Suprapubic skin (tissue), 4 donors: ENCODE measurements around the gene TP73. TPM values are rescaled to one million over a fixed set of nuclear protein-coding genes. Genes with fewer than 3 reads are reported as not detected.

Source experiments
- DNase-seq, 2 donors: peaks; one replicate each; pipeline ENCODE4 v3.0.0-alpha.2; 2019; ENCODE audit warnings: low spot score in 2 of 2
- H3K27ac ChIP-seq: fragments of 200-600 bp; sonication (generic); one replicate; pipeline ENCODE4 v1.5.1; 2019
- H3K27me3 ChIP-seq: fragments of 200-600 bp; sonication (generic); one replicate; pipeline ENCODE4 v1.5.1; 2019
- H3K36me3 ChIP-seq: fragments of 200-600 bp; sonication (generic); one replicate; pipeline ENCODE4 v1.5.1; 2019
- H3K4me1 ChIP-seq: fragments of 200-600 bp; sonication (generic); one replicate; pipeline ENCODE4 v1.5.1; 2019
- H3K4me3 ChIP-seq: fragments of 200-600 bp; sonication (generic); one replicate; pipeline ENCODE4 v1.5.1; 2019; ENCODE audit warnings: mild to moderate bottlenecking
- H3K9me3 ChIP-seq: fragments of 200-600 bp; sonication (generic); one replicate; pipeline ENCODE4 v1.5.1; 2019
- CTCF ChIP-seq, 2 donors: fragments of 200-600 bp in 1 of 2; fragments of 450-650 bp in 1 of 2; sonication (generic) in 1 of 2; IDR thresholded peaks; one replicate each; pipeline ENCODE4 v1.5.1; 2016 to 2019; ENCODE audit warnings: antibody characterized with exemption in 2 of 2, mild to moderate bottlenecking in 1 of 2, moderate library complexity in 1 of 2
- EP300 ChIP-seq: sonication (generic); formaldehyde crosslinking; IDR thresholded peaks from one replicate; pipeline ENCODE4 v1.6.1; 2017; ENCODE audit warnings: antibody characterized with exemption
- POLR2A ChIP-seq, 2 donors: fragments of 450-650 bp; IDR thresholded peaks; one replicate each; pipeline ENCODE4 v1.6.1; 2017; ENCODE audit warnings: antibody characterized with exemption in 2 of 2, mild to moderate bottlenecking in 2 of 2, moderate library complexity in 2 of 2
- POLR2AphosphoS5 ChIP-seq, 3 donors: sonication (generic); formaldehyde crosslinking; IDR thresholded peaks; one replicate each; pipeline ENCODE4 v1.6.1; 2017; ENCODE audit warnings: antibody characterized with exemption in 3 of 3
- whole genome bisulfite sequencing: methylation state at CpG from one replicate; pipeline ENCODE4 v1.1.5; 2018; 5-methylcytosine and 5-hydroxymethylcytosine counted together
- total RNA-seq, 4 donors: library from RNA; depleted of rRNA; stranded (reverse); fragments of >200 nt; gene quantifications; one replicate each; pipeline ENCODE4 v1.1.0, GENCODE V29; 2016

Gene TP73
- total RNA-seq, 4 donors from 2014 or later, result 8.8 to 24.7 (median 16.9) TPM

GRCh38 chr1:3632716-3633343, 19.5 kb upstream of the TP73 start:
- Histone ChIP-seq H3K4me3 (no peak overlapping the region), H3K4me1 (no peaks in the 10 kb centered on the region), H3K9me3 (no peaks in the 10 kb centered on the region), H3K27me3 (no peaks in the 10 kb centered on the region), H3K27ac (no peak overlapping the region), H3K36me3 (peaks cover 100% of the 10 kb centered on the region)
- no peak for DNase-seq
- TF ChIP-seq POLR2AphosphoS5 (IDR thresholded peaks at IDR 0.05) (no peak), CTCF (IDR thresholded peaks at IDR 0.05) (no peak), EP300 (no peak), POLR2A (IDR thresholded peaks at IDR 0.05) (no peak)
- WGBS, result 95% methylated on average over 19 of the region's 26 CpGs

GRCh38 chr1:3633344-3634058, 18.8 kb upstream of the TP73 start:
- peaks cover 100% of the 10 kb centered on the region for H3K36me3 ChIP-seq
- 93% methylated on average over 18 of the region's 28 CpGs for WGBS

GRCh38 chr1:3634059-3634800, 18.1 kb upstream of the TP73 start:
- no peak for DNase-seq
- Histone ChIP-seq H3K27me3 (no peaks in the 10 kb centered on the region), H3K36me3 (peaks cover 93% of the 10 kb centered on the region), H3K4me3 (no peak overlapping the region), H3K9me3 (no peaks in the 10 kb centered on the region), H3K27ac (no peak overlapping the region), H3K4me1 (no peaks in the 10 kb centered on the region)
- TF ChIP-seq POLR2A (IDR thresholded peaks at IDR 0.05) (no peak), EP300 (no peak), CTCF (IDR thresholded peaks at IDR 0.05) (no peak), POLR2AphosphoS5 (IDR thresholded peaks at IDR 0.05) (no peak)
- WGBS, result 93% methylated on average over 22 of the region's 22 CpGs

More at GRCh38 chr1:3633344-3634058, 18.8 kb upstream of the TP73 start:
- no peaks in the 10 kb centered on the region for H3K27me3 ChIP-seq
- no peak for DNase-seq
- TF ChIP-seq POLR2AphosphoS5 (IDR thresholded peaks at IDR 0.05), result no peak
- TF ChIP-seq POLR2A (IDR thresholded peaks at IDR 0.05), result no peak
- TF ChIP-seq EP300, result no peak
- TF ChIP-seq CTCF (IDR thresholded peaks at IDR 0.05), result no peak
- no peak overlapping the region for H3K4me3 ChIP-seq
- H3K4me1 ChIP-seq, result no peaks in the 10 kb centered on the region
- no peak overlapping the region for H3K27ac ChIP-seq
- no peaks in the 10 kb centered on the region for H3K9me3 ChIP-seq

- Histone ChIP-seq H3K27ac (no peak overlapping the region), H3K27me3 (no peaks in the 10 kb centered on the region), H3K36me3 (peaks cover 92% of the 10 kb centered on the region), H3K4me1 (no peaks in the 10 kb centered on the region), H3K9me3 (no peaks in the 10 kb centered on the region), H3K4me3 (no peak overlapping the region)
- TF ChIP-seq POLR2AphosphoS5 (IDR thresholded peaks at IDR 0.05) (no peak), CTCF (IDR thresholded peaks at IDR 0.05) (no peak), EP300 (no peak), POLR2A (IDR thresholded peaks at IDR 0.05) (no peak)
- DNase-seq, result no peak
- WGBS, result 90% methylated on average over 14 of the region's 14 CpGs
These were observed 16.2 kb upstream of the TP73 start for GRCh38 chr1:3636080-3636479.

GRCh38 chr1:3636531-3636930, 15.8 kb upstream of the TP73 start:
- no peak for DNase-seq
- WGBS, result 96% methylated on average over 11 of the region's 11 CpGs
- Histone ChIP-seq H3K4me3 (no peak overlapping the region), H3K27ac (no peak overlapping the region), H3K36me3 (peaks cover 92% of the 10 kb centered on the region), H3K4me1 (no peaks in the 10 kb centered on the region), H3K27me3 (no peaks in the 10 kb centered on the region), H3K9me3 (no peaks in the 10 kb centered on the region)
- TF ChIP-seq EP300 (no peak), CTCF (IDR thresholded peaks at IDR 0.05) (no peak), POLR2AphosphoS5 (IDR thresholded peaks at IDR 0.05) (no peak), POLR2A (IDR thresholded peaks at IDR 0.05) (no peak)
